CD4-positive, alpha-beta T cell treated with Interleukin-1 beta for 1 hour (primary cell): Measurements from ENCODE around the gene PPIL6.
A peak's percentile ranks its signal among the peaks of the same experiment; 100 is the strongest.
"Not testable (repeated sequence)": the region's sequence is repeated elsewhere in the genome, so short reads cannot be mapped to it uniquely, and the experiment has no call there.

Experiments used
- DNase-seq, 2 donors: peaks; one replicate each; pipeline ENCODE4 v3.0.0-alpha.2; 2020 to 2022

Gene PPIL6

GRCh38 chr6:109466212-109466923 is 25.9 kb upstream of the PPIL6 start:
- no peak for DNase-seq

- DNase-seq: no peak
These were observed 25.3 kb upstream of the PPIL6 start for GRCh38 chr6:109465772-109466171.

- no peak for DNase-seq
These were observed 21.5 kb upstream of the PPIL6 start for GRCh38 chr6:109461733-109462526.

- DNase-seq: not testable (repeated sequence)
These were observed 20.8 kb upstream of the PPIL6 start for GRCh38 chr6:109461205-109461604.

GRCh38 chr6:109460161-109460829 is 19.9 kb upstream of the PPIL6 start:
- DNase-seq: no peak

- peak; percentile 57 to 58 for DNase-seq
These were observed 18.5 kb upstream of the PPIL6 start for GRCh38 chr6:109458774-109459531.

GRCh38 chr6:109457562-109457996 is 17.2 kb upstream of the PPIL6 start:
- no peak for DNase-seq

- no peak for DNase-seq
These were observed 16.5 kb upstream of the PPIL6 start for GRCh38 chr6:109456710-109457561.

GRCh38 chr6:109456111-109456583 is 15.7 kb upstream of the PPIL6 start:
- DNase-seq: no peak

- peak; percentile 80 to 87 for DNase-seq
These were observed 15.1 kb upstream of the PPIL6 start, which contains the start of gene MICAL1 for GRCh38 chr6:109455437-109456110. Gene MICAL1, minus strand, starts transcription at chr6:109455772. Its CDS starts 1,576 bp downstream, at chr6:109454196.

GRCh38 chr6:109454496-109455436 is 14.3 kb upstream of the PPIL6 start:
- DNase-seq: peak; percentile 77 to 88

- DNase-seq: no peak
These were observed 13.4 kb upstream of the PPIL6 start for GRCh38 chr6:109453594-109454495.

- DNase-seq: no peak
These were observed 12.7 kb upstream of the PPIL6 start for GRCh38 chr6:109453156-109453555.

GRCh38 chr6:109452181-109452580 is 11.8 kb upstream of the PPIL6 start:
- no peak for DNase-seq

- DNase-seq: no peak
These were observed 10.9 kb upstream of the PPIL6 start for GRCh38 chr6:109451376-109451775.

- DNase-seq: no peak
These were observed 10.4 kb upstream of the PPIL6 start for GRCh38 chr6:109450801-109451200.

GRCh38 chr6:109449795-109450673 is 9.6 kb upstream of the PPIL6 start:
- DNase-seq: peak; percentile 44 to 48
